Bronchial epithelial cell (primary cell): Measurements from ENCODE around the gene PRTN3. TPM values are rescaled to one million over a fixed set of nuclear protein-coding genes. Genes with fewer than 3 reads are reported as not detected.
"Not testable (repeated sequence)": the region's sequence is repeated elsewhere in the genome, so short reads cannot be mapped to it uniquely, and the experiment has no call there.

ENCODE experiments used
- DNase-seq: peaks from one replicate; pipeline ENCODE4 v3.0.0-alpha.2; 2010; ENCODE audit warnings: low read depth
- FAIRE-seq: peaks from 2 replicates; lab custom pipeline; 2011; peaks lifted over from hg19 to GRCh38; lab: Jason Lieb, UNC
- H3K27me3 ChIP-seq: 2 replicates; pipeline ENCODE4 v1.5.1; 2011; ENCODE audit warnings: low read length; ENCODE audit not compliant: control insufficient read depth, insufficient read depth
- H3K36me3 ChIP-seq: 2 replicates; pipeline ENCODE4 v1.5.1; 2011; ENCODE audit warnings: low read length; ENCODE audit not compliant: control insufficient read depth, insufficient read depth
- H3K4me3 ChIP-seq: 2 replicates; pipeline ENCODE4 v1.5.1; 2011; ENCODE audit warnings: mild to moderate bottlenecking, low read depth, low read length, control low read depth
- CTCF ChIP-seq: IDR thresholded peaks from 2 replicates; pipeline ENCODE4 v1.5.1; 2011; ENCODE audit warnings: mild to moderate bottlenecking, moderate library complexity, low read length, control low read depth, inconsistent platforms; ENCODE audit not compliant: insufficient read depth, severe bottlenecking
- total RNA-seq: library from RNA; depleted of rRNA; stranded (reverse); fragments of >200 nt; gene quantifications from 2 replicates; pipeline ENCODE4 v1.2.1, GENCODE V29; 2014

PRTN3 gene
- total RNA-seq, 1 donor from 2014 or later: not detected

- Histone ChIP-seq H3K4me3 (no peak overlapping the region), H3K27me3 (no peaks in the 10 kb centered on the region), H3K36me3 (peaks cover 8% of the 10 kb centered on the region)
- no peak for DNase-seq
- FAIRE-seq: no peak
- no peak for TF ChIP-seq CTCF
These were observed 32.8 kb downstream of the PRTN3 start for GRCh38 chr19:873561-874041.

GRCh38 chr19:875265-875879 lies 34.6 kb downstream of the PRTN3 start:
- TF ChIP-seq CTCF: no peak
- Histone ChIP-seq H3K27me3 (no peaks in the 10 kb centered on the region), H3K4me3 (no peak overlapping the region), H3K36me3 (peaks cover 15% of the 10 kb centered on the region)
- FAIRE-seq (no peak), DNase-seq (no peak)

GRCh38 chr19:876089-876488 lies 35.3 kb downstream of the PRTN3 start:
- no peak for FAIRE-seq

GRCh38 chr19:876780-877314 lies 36.0 kb downstream of the PRTN3 start:
- H3K36me3 ChIP-seq: peaks cover 19% of the 10 kb centered on the region
- no peak for TF ChIP-seq CTCF
- no peak overlapping the region for H3K4me3 ChIP-seq
- H3K27me3 ChIP-seq: no peaks in the 10 kb centered on the region
- FAIRE-seq (no peak), DNase-seq (no peak)

More at GRCh38 chr19:876089-876488, 35.3 kb downstream of the PRTN3 start:
- H3K4me3 ChIP-seq: no peak overlapping the region
- TF ChIP-seq CTCF: no peak
- DNase-seq: no peak
- no peaks in the 10 kb centered on the region for H3K27me3 ChIP-seq
- peaks cover 14% of the 10 kb centered on the region for H3K36me3 ChIP-seq

GRCh38 chr19:877992-878660 lies 37.3 kb downstream of the PRTN3 start:
- FAIRE-seq, H3K27me3 ChIP-seq, DNase-seq, H3K4me3 ChIP-seq: not testable (repeated sequence)
- peaks cover 29% of the 10 kb centered on the region for H3K36me3 ChIP-seq

- FAIRE-seq: peak; percentile 100
- DNase-seq, H3K4me3 ChIP-seq, H3K27me3 ChIP-seq: not testable (repeated sequence)
- H3K36me3 ChIP-seq: peaks cover 33% of the 10 kb centered on the region
These were observed 38.2 kb downstream of the PRTN3 start for GRCh38 chr19:878751-879561.
